ENCODE measurements around the gene CRYBG1.

The CRYBG1 gene

DNA sequence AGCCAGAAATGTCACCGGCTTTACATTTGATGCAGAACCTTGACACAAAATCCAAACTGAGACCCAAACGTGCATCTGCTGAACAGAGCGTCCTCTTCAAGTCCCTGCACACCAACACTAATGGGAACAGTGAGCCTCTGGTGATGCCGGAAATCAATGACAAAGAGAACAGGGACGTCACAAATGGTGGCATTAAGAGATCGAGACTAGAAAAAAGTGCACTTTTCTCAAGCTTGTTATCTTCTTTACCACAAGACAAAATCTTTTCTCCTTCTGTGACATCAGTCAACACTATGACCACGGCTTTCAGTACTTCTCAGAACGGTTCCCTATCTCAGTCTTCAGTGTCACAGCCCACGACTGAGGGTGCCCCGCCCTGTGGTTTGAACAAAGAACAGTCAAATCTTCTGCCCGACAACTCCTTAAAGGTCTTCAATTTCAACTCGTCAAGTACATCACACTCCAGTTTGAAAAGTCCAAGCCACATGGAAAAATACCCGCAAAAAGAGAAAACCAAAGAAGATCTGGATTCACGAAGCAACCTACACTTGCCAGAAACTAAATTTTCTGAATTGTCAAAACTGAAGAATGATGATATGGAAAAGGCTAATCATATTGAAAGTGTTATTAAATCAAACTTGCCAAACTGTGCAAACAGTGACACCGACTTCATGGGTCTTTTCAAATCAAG lies 160.3 kb downstream of the CRYBG1 start:
- FAIRE-seq (peak; percentile 90), DNase-seq (ENCODE audit: insufficient read length, low spot score) (no peak)
- TF ChIP-seq POLR2AphosphoS5 (IDR thresholded peaks at IDR 0.05; ENCODE audit: low read depth, low read length) (peak; percentile 29; the same call in 1 of the 2 replicates), POLR2A (IDR thresholded peaks at IDR 0.05; ENCODE audit: low read depth, low read length) (peak; percentile 83; the same call in 1 of the 2 replicates), PAX5 (IDR thresholded peaks at IDR 0.05; ENCODE audit: insufficient read depth, low read length, severe bottlenecking) (no peak), TAF1 (IDR thresholded peaks at IDR 0.05; ENCODE audit: low read depth, low read length) (peak; percentile 83), SPI1 (IDR thresholded peaks at IDR 0.05; ENCODE audit: low read depth, low read length) (no peak), POU2F2 (IDR thresholded peaks at IDR 0.05; ENCODE audit: low read depth, low read length) (no peak)

DNA sequence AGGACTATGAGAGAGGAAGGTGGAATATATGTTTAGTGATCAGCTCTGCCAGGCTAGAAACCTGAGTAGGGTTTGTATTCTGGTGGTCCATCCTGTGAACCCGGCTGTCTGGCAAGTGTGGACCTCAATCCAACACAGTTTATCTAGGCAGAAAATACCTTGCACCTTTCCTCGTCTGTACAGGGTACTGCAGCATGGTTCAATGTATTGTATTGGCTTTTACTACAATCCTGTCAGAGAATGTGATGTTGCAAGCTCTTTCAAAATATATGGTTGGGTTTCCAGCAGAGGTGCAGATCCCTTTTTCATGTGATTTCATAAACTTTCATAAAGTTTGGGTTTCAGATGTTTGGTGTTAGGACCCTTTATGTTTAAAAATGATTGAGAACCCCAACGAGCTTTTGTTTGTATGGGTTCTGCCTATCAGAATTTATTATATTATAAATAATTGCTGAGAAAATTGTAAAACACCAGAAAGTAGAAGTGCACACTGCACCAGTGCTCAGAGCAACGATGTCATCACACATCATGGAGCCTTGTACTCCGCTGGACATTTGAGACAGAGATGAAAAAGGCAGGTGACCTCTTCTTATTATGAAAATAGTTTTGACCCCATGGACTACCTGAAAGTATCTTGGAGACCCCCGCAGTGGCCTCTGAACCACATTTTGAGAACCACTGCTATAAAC lies 162.2 kb downstream of the CRYBG1 start:
- FAIRE-seq (peak; percentile 73), DNase-seq (ENCODE audit: insufficient read length, low spot score) (no peak)
- TF ChIP-seq SPI1 (IDR thresholded peaks at IDR 0.05; ENCODE audit: low read depth, low read length) (no peak; the same call in 1 of the 2 replicates), PAX5 (IDR thresholded peaks at IDR 0.05; ENCODE audit: insufficient read depth, low read length, severe bottlenecking) (no peak), POLR2AphosphoS5 (IDR thresholded peaks at IDR 0.05; ENCODE audit: low read depth, low read length) (no peak), TAF1 (IDR thresholded peaks at IDR 0.05; ENCODE audit: low read depth, low read length) (no peak), POLR2A (IDR thresholded peaks at IDR 0.05; ENCODE audit: low read depth, low read length) (no peak), POU2F2 (IDR thresholded peaks at IDR 0.05; ENCODE audit: low read depth, low read length) (no peak)

DNA sequence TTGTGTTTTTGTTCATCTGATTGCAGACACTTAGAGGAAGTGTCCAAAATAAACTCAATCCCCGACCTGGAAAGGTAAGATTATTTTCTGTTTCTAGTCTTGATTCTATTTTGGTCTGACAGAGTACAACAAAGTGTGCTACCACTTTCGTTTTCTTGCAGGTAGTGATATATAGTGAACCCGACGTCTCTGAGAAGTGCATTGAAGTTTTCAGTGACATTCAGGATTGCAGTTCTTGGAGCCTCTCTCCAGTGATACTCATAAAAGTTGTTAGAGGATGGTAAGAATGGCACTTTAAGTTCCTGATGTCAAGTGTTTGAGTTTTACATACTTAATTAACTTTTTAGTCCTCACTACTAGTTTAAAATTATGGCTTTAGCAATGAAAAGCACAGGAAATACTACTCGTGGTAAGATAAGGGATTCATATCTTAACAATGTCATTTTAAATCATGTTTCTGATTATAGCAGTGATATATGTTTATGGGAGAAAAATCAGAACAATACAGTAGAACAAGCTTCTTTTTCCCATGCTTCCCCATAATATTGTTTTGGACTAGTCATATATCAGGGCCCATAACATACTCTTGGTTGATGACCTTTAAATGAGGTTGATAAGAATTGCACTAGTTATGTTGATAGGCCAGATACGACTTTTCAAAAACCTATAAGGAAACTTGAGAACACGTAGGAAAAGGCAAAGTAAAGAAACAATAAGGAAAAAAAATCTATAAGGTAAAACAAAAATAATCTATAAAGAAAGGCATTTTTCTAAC lies 164.8 kb downstream of the CRYBG1 start:
- DNase-seq (ENCODE audit: insufficient read length, low spot score) = no peak
- peak; percentile 65 for TF ChIP-seq SPI1 (IDR thresholded peaks at IDR 0.05; ENCODE audit: low read depth, low read length)
- no peak for TF ChIP-seq POU2F2 (IDR thresholded peaks at IDR 0.05; ENCODE audit: low read depth, low read length)
- FAIRE-seq = peak; percentile 97

DNA sequence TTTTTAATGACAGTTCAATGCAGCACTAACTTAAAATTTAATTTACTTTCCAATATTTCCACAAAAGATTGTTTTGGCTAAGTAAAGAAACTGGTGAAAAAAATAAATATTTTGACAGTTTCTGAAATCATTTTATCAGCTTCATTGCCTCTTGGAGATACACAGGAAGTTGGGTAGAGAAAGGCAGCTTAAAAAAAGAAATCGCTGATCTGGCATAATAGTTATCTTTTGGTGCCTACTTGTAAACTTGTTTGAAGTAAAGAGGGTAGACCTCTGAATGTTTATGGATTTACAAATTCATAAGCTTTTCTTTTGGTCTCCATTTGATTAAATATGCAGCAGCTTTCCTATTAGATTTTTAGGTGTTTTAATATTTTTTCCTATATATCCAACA lies 165.4 kb downstream of the CRYBG1 start:
- TF ChIP-seq POLR2AphosphoS5 (IDR thresholded peaks at IDR 0.05; ENCODE audit: low read depth, low read length) (no peak), TAF1 (IDR thresholded peaks at IDR 0.05; ENCODE audit: low read depth, low read length) (no peak)
- DNase-seq (ENCODE audit: insufficient read length, low spot score) = no peak
- no peak for FAIRE-seq

DNA sequence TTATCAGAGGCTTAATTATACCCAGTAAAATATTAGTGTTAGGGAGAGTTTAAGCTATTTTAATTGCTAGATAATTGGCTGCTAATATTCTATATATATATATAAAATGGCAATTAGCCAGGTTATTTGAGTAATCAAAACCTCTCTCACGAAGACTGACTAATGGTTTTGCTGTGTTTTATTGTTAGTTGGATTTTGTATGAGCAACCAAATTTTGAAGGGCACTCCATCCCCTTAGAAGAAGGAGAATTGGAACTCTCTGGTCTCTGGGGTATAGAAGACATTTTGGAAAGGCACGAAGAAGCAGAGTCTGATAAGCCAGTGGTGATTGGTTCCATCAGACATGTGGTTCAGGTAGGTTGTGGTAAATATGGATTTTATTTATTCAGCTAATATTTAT lies 166.6 kb downstream of the CRYBG1 start:
- TF ChIP-seq TAF1 (IDR thresholded peaks at IDR 0.05; ENCODE audit: low read depth, low read length) (no peak), PAX5 (IDR thresholded peaks at IDR 0.05; ENCODE audit: insufficient read depth, low read length, severe bottlenecking) (no peak)
- no peak for DNase-seq (ENCODE audit: insufficient read length, low spot score)
- FAIRE-seq = no peak

DNA sequence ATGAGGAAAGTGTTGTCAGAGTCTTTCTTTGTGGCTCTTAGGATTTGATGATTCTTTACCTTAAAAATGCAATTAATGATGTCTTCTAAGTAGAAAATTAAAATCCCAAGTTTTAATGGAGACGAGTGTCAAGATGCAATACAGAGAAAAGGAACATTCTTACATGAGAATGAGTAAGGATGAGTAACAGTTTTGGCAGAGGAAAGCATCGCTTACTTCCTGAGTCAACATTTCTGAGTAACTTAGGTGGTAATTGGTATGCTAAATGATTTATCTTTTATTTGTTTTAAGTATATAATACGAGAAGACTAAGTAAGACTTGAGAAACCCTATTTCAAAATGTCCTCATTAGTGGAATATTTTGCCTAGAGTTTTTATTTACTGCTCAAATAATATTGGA lies 167.5 kb downstream of the CRYBG1 start:
- TF ChIP-seq POLR2A (IDR thresholded peaks at IDR 0.05; ENCODE audit: low read depth, low read length) (no peak), POLR2AphosphoS5 (IDR thresholded peaks at IDR 0.05; ENCODE audit: low read depth, low read length) (no peak), TAF1 (IDR thresholded peaks at IDR 0.05; ENCODE audit: low read depth, low read length) (no peak), POU2F2 (IDR thresholded peaks at IDR 0.05; ENCODE audit: low read depth, low read length) (no peak), SPI1 (IDR thresholded peaks at IDR 0.05; ENCODE audit: low read depth, low read length) (no peak), PAX5 (IDR thresholded peaks at IDR 0.05; ENCODE audit: insufficient read depth, low read length, severe bottlenecking) (no peak)
- DNase-seq (ENCODE audit: insufficient read length, low spot score) (no peak), FAIRE-seq (no peak)

DNA sequence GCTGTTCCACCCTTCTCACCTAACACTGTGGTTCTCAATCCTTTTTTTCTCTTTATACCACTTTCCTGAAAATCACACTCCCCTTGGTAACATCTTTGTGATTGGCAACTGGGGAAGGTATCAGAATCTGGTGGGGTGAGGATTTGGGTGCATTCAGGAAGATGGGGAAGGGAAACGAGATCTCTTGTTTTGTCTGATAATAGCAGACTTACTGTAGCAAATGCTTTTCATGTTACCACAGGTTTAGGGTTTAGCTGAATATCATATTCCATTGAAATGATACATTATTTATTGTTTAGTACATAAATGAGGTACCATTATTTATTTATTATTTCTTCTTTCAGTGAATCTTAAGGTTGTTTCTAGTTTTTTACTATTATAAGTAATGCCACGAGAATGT lies 168.0 kb downstream of the CRYBG1 start:
- FAIRE-seq = no peak
- DNase-seq (ENCODE audit: insufficient read length, low spot score) = no peak
- TF ChIP-seq POU2F2 (IDR thresholded peaks at IDR 0.05; ENCODE audit: low read depth, low read length) (no peak), POLR2A (IDR thresholded peaks at IDR 0.05; ENCODE audit: low read depth, low read length) (no peak), SPI1 (IDR thresholded peaks at IDR 0.05; ENCODE audit: low read depth, low read length) (no peak), POLR2AphosphoS5 (IDR thresholded peaks at IDR 0.05; ENCODE audit: low read depth, low read length) (no peak), TAF1 (IDR thresholded peaks at IDR 0.05; ENCODE audit: low read depth, low read length) (no peak), PAX5 (IDR thresholded peaks at IDR 0.05; ENCODE audit: insufficient read depth, low read length, severe bottlenecking) (no peak)

DNA sequence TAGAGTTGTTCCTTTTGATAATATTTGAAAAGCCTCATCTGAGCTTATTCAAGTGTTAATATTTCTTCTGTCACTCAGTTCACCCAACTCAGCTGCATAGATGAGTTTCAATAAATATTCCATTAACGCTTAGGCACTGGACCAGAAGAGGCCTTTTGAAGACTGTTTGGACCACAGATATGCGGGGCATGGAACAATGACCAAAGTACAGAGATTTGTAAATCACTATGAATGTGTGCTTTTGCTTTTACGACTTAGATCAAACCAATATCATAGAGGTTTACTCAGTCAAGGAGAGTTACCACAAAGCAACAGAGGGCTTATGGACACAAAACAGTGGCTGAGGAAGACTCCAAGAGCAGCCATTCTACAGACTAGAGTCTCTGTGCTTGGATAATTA lies 168.9 kb downstream of the CRYBG1 start:
- DNase-seq (ENCODE audit: insufficient read length, low spot score) (no peak), FAIRE-seq (no peak)
- TF ChIP-seq POLR2AphosphoS5 (IDR thresholded peaks at IDR 0.05; ENCODE audit: low read depth, low read length) = no peak

DNA sequence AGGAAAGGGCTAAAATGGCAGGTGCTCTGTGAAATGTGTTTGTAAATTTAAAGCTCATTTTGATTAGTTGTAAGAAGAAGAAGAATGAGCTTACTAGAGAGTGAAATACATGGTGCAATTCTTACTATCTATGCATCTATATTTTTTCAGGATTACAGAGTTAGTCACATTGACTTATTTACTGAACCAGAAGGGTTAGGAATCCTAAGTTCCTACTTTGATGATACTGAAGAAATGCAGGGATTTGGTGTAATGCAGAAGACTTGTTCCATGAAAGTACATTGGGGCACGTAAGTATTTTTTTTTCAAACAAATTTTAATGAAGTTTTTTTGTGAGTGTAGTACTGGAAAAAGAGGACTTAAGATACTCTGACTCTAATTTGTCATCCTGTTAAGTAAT lies 169.5 kb downstream of the CRYBG1 start:
- no peak for DNase-seq (ENCODE audit: insufficient read length, low spot score)
- no peak for TF ChIP-seq POU2F2 (IDR thresholded peaks at IDR 0.05; ENCODE audit: low read depth, low read length)
- no peak for FAIRE-seq

DNA sequence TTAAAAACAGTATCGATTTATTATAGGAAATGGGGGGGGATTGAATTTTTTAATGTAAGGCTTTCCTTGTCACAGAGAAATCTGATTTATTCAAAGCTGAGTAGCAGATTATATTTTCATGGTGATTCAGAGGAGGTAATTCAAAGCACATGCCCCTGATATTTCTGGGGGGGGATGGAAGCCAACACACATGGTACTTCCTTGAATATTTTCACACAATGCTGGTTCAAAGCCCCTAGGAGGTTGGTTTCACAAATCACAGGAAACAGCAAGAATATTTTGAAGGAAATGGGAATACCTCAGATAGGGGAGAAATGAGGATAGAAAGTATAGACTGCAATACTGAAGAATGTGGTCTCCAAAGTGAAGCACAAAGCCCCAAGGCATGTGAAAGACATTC lies 170.0 kb downstream of the CRYBG1 start:
- FAIRE-seq = no peak
- no peak for TF ChIP-seq TAF1 (IDR thresholded peaks at IDR 0.05; ENCODE audit: low read depth, low read length)
- no peak for TF ChIP-seq POLR2A (IDR thresholded peaks at IDR 0.05; ENCODE audit: low read depth, low read length)
- TF ChIP-seq PAX5 (IDR thresholded peaks at IDR 0.05; ENCODE audit: insufficient read depth, low read length, severe bottlenecking) = no peak
- TF ChIP-seq POLR2AphosphoS5 (IDR thresholded peaks at IDR 0.05; ENCODE audit: low read depth, low read length) = no peak
- TF ChIP-seq POU2F2 (IDR thresholded peaks at IDR 0.05; ENCODE audit: low read depth, low read length) = no peak
- TF ChIP-seq SPI1 (IDR thresholded peaks at IDR 0.05; ENCODE audit: low read depth, low read length) = no peak

More for the DNA sequence above, 170.0 kb downstream of the CRYBG1 start:
- no peak for DNase-seq (ENCODE audit: insufficient read length, low spot score)
